ENCODE results near the gene PARM1. TPM values are rescaled to one million over a fixed set of nuclear protein-coding genes. Genes with fewer than 3 reads are reported as not detected.

The PARM1 gene
- total and polyA plus RNA-seq, 5 donors from 2014 or later = 0.10 to 0.22 TPM; not detected in 3

GRCh38 chr4:75065909-75066308 lies 133.0 kb downstream of the PARM1 start:
- no peaks in the 10 kb centered on the region for H3K4me1 Mint-ChIP-seq
- no peak overlapping the region for H3K27ac Mint-ChIP-seq
- no peak overlapping the region for H3K27ac ChIP-seq (ENCODE audit: insufficient read depth, low read length, poor library complexity, severe bottlenecking)
- no peaks in the 10 kb centered on the region for H3K36me3 ChIP-seq (ENCODE audit: control insufficient read depth, insufficient read depth, low read length)
- no peaks in the 10 kb centered on the region for H3K36me3 Mint-ChIP-seq
- DNase-seq = no peak
- H3K4me3 Mint-ChIP-seq = no peak overlapping the region
- peaks cover 0 to 5% (median 0%) of the 10 kb centered on the region in 7 donors for H3K9me3 Mint-ChIP-seq
- no peak overlapping the region for H3K4me3 ChIP-seq (ENCODE audit: low read depth, low read length)
- H3K27me3 ChIP-seq (ENCODE audit: control insufficient read depth, insufficient read depth, low read length) = no peaks in the 10 kb centered on the region
- H3K4me1 ChIP-seq (ENCODE audit: control insufficient read depth, insufficient read depth, low read length, poor library complexity, severe bottlenecking) = no peaks in the 10 kb centered on the region
- H3K9me3 ChIP-seq (ENCODE audit: control insufficient read depth in 2 of 2, low read length in 2 of 2) = no peaks in the 10 kb centered on the region
- no peaks in the 10 kb centered on the region for H3K27me3 Mint-ChIP-seq
- no peak for ATAC-seq (ENCODE audit: low read depth in 2 of 2)

GRCh38 chr4:75069493-75070074 lies 136.7 kb downstream of the PARM1 start:
- Histone ChIP-seq H3K4me3 (ENCODE audit: low read depth, low read length) (no peak overlapping the region), H3K9me3 (ENCODE audit: control insufficient read depth in 2 of 2, low read length in 2 of 2) (no peaks in the 10 kb centered on the region), H3K27me3 (ENCODE audit: control insufficient read depth, insufficient read depth, low read length) (no peaks in the 10 kb centered on the region), H3K27ac (ENCODE audit: insufficient read depth, low read length, poor library complexity, severe bottlenecking) (no peak overlapping the region), H3K4me1 (ENCODE audit: control insufficient read depth, insufficient read depth, low read length, poor library complexity, severe bottlenecking) (no peaks in the 10 kb centered on the region), H3K36me3 (ENCODE audit: control insufficient read depth, insufficient read depth, low read length) (no peaks in the 10 kb centered on the region)
- H3K4me1 Mint-ChIP-seq = no peaks in the 10 kb centered on the region
- DNase-seq (no peak), ATAC-seq (ENCODE audit: low read depth in 2 of 2) (no peak)
- peaks cover 0 to 5% (median 3%) of the 10 kb centered on the region in 7 donors for H3K9me3 Mint-ChIP-seq
- no peaks in the 10 kb centered on the region for H3K36me3 Mint-ChIP-seq
- no peak overlapping the region for H3K4me3 Mint-ChIP-seq
- H3K27me3 Mint-ChIP-seq = no peaks in the 10 kb centered on the region
- H3K27ac Mint-ChIP-seq = no peak overlapping the region

- no peaks in the 10 kb centered on the region for H3K9me3 ChIP-seq (ENCODE audit: control insufficient read depth in 2 of 2, low read length in 2 of 2)
- H3K36me3 Mint-ChIP-seq = no peaks in the 10 kb centered on the region
- ATAC-seq (ENCODE audit: low read depth in 2 of 2) = no peak
- DNase-seq = no peak
- no peaks in the 10 kb centered on the region for H3K4me1 Mint-ChIP-seq
- no peaks in the 10 kb centered on the region for H3K36me3 ChIP-seq (ENCODE audit: control insufficient read depth, insufficient read depth, low read length)
- H3K27ac ChIP-seq (ENCODE audit: insufficient read depth, low read length, poor library complexity, severe bottlenecking) = no peak overlapping the region
- no peak overlapping the region for H3K27ac Mint-ChIP-seq
- no peaks in the 10 kb centered on the region for H3K4me1 ChIP-seq (ENCODE audit: control insufficient read depth, insufficient read depth, low read length, poor library complexity, severe bottlenecking)
- no peaks in the 10 kb centered on the region for H3K27me3 ChIP-seq (ENCODE audit: control insufficient read depth, insufficient read depth, low read length)
- H3K4me3 Mint-ChIP-seq = no peak overlapping the region
- peaks cover 0 to 7% (median 4%) of the 10 kb centered on the region in 7 donors for H3K9me3 Mint-ChIP-seq
- H3K4me3 ChIP-seq (ENCODE audit: low read depth, low read length) = no peak overlapping the region
- no peaks in the 10 kb centered on the region for H3K27me3 Mint-ChIP-seq
Observed at GRCh38 chr4:75071317-75071716, 138.4 kb downstream of the PARM1 start.

GRCh38 chr4:75080888-75081287 lies 148.0 kb downstream of the PARM1 start:
- no peak for ATAC-seq (ENCODE audit: low read depth in 2 of 2)
- H3K27me3 Mint-ChIP-seq = no peaks in the 10 kb centered on the region
- no peaks in the 10 kb centered on the region for H3K27me3 ChIP-seq (ENCODE audit: control insufficient read depth, insufficient read depth, low read length)
- H3K9me3 Mint-ChIP-seq = peaks cover 0 to 4% (median 2%) of the 10 kb centered on the region in 7 donors
- H3K4me1 ChIP-seq (ENCODE audit: control insufficient read depth, insufficient read depth, low read length, poor library complexity, severe bottlenecking) = no peaks in the 10 kb centered on the region
- DNase-seq = no peak
- H3K36me3 ChIP-seq (ENCODE audit: control insufficient read depth, insufficient read depth, low read length) = no peaks in the 10 kb centered on the region
- H3K27ac ChIP-seq (ENCODE audit: insufficient read depth, low read length, poor library complexity, severe bottlenecking) = no peak overlapping the region
- H3K9me3 ChIP-seq (ENCODE audit: control insufficient read depth in 2 of 2, low read length in 2 of 2) = no peaks in the 10 kb centered on the region
- H3K27ac Mint-ChIP-seq = no peak overlapping the region
- no peak overlapping the region for H3K4me3 ChIP-seq (ENCODE audit: low read depth, low read length)
- H3K4me3 Mint-ChIP-seq = no peak overlapping the region
- no peaks in the 10 kb centered on the region for H3K36me3 Mint-ChIP-seq
- no peaks in the 10 kb centered on the region for H3K4me1 Mint-ChIP-seq

GRCh38 chr4:75081561-75081960 lies 148.6 kb downstream of the PARM1 start:
- no peaks in the 10 kb centered on the region for H3K4me1 ChIP-seq (ENCODE audit: control insufficient read depth, insufficient read depth, low read length, poor library complexity, severe bottlenecking)
- H3K9me3 ChIP-seq (ENCODE audit: control insufficient read depth in 2 of 2, low read length in 2 of 2) = no peaks in the 10 kb centered on the region
- no peaks in the 10 kb centered on the region for H3K36me3 Mint-ChIP-seq
- no peak overlapping the region for H3K4me3 ChIP-seq (ENCODE audit: low read depth, low read length)
- no peaks in the 10 kb centered on the region for H3K27me3 Mint-ChIP-seq
- ATAC-seq (ENCODE audit: low read depth in 2 of 2) (no peak), DNase-seq (no peak)
- H3K27me3 ChIP-seq (ENCODE audit: control insufficient read depth, insufficient read depth, low read length) = no peaks in the 10 kb centered on the region
- no peaks in the 10 kb centered on the region for H3K4me1 Mint-ChIP-seq
- H3K9me3 Mint-ChIP-seq = peaks cover 0 to 4% (median 2%) of the 10 kb centered on the region in 7 donors
- no peak overlapping the region for H3K27ac Mint-ChIP-seq
- H3K36me3 ChIP-seq (ENCODE audit: control insufficient read depth, insufficient read depth, low read length) = no peaks in the 10 kb centered on the region
- no peak overlapping the region for H3K4me3 Mint-ChIP-seq
- no peak overlapping the region for H3K27ac ChIP-seq (ENCODE audit: insufficient read depth, low read length, poor library complexity, severe bottlenecking)

- Mint-ChIP-seq H3K36me3 (no peaks in the 10 kb centered on the region), H3K4me1 (no peaks in the 10 kb centered on the region), H3K27me3 (no peaks in the 10 kb centered on the region), H3K9me3 (peaks cover 0 to 14% (median 2%) of the 10 kb centered on the region in 7 donors), H3K27ac (no peak overlapping the region), H3K4me3 (no peak overlapping the region)
- Histone ChIP-seq H3K36me3 (ENCODE audit: control insufficient read depth, insufficient read depth, low read length) (no peaks in the 10 kb centered on the region), H3K27me3 (ENCODE audit: control insufficient read depth, insufficient read depth, low read length) (no peaks in the 10 kb centered on the region), H3K4me1 (ENCODE audit: control insufficient read depth, insufficient read depth, low read length, poor library complexity, severe bottlenecking) (no peaks in the 10 kb centered on the region), H3K4me3 (ENCODE audit: low read depth, low read length) (no peak overlapping the region), H3K27ac (ENCODE audit: insufficient read depth, low read length, poor library complexity, severe bottlenecking) (no peak overlapping the region), H3K9me3 (ENCODE audit: control insufficient read depth in 2 of 2, low read length in 2 of 2) (no peaks in the 10 kb centered on the region)
- ATAC-seq (ENCODE audit: low read depth in 2 of 2) (no peak), DNase-seq (no peak)
Observed at GRCh38 chr4:75087416-75087815, 154.5 kb downstream of the PARM1 start.

GRCh38 chr4:75087865-75088264 lies 154.9 kb downstream of the PARM1 start:
- H3K27me3 ChIP-seq (ENCODE audit: control insufficient read depth, insufficient read depth, low read length) = no peaks in the 10 kb centered on the region
- H3K36me3 Mint-ChIP-seq = no peaks in the 10 kb centered on the region
- no peak overlapping the region for H3K27ac Mint-ChIP-seq
- no peaks in the 10 kb centered on the region for H3K9me3 ChIP-seq (ENCODE audit: control insufficient read depth in 2 of 2, low read length in 2 of 2)
- H3K36me3 ChIP-seq (ENCODE audit: control insufficient read depth, insufficient read depth, low read length) = no peaks in the 10 kb centered on the region
- H3K4me1 Mint-ChIP-seq = no peaks in the 10 kb centered on the region
- H3K9me3 Mint-ChIP-seq = peaks cover 0 to 17% (median 3%) of the 10 kb centered on the region in 7 donors
- DNase-seq = no peak
- no peaks in the 10 kb centered on the region for H3K27me3 Mint-ChIP-seq
- no peak for ATAC-seq (ENCODE audit: low read depth in 2 of 2)
- no peaks in the 10 kb centered on the region for H3K4me1 ChIP-seq (ENCODE audit: control insufficient read depth, insufficient read depth, low read length, poor library complexity, severe bottlenecking)
- no peak overlapping the region for H3K4me3 Mint-ChIP-seq
- H3K4me3 ChIP-seq (ENCODE audit: low read depth, low read length) = no peak overlapping the region
- no peak overlapping the region for H3K27ac ChIP-seq (ENCODE audit: insufficient read depth, low read length, poor library complexity, severe bottlenecking)

- no peaks in the 10 kb centered on the region for H3K36me3 ChIP-seq (ENCODE audit: control insufficient read depth, insufficient read depth, low read length)
Observed at GRCh38 chr4:75089206-75089605, 156.3 kb downstream of the PARM1 start.

More at GRCh38 chr4:75089206-75089605, 156.3 kb downstream of the PARM1 start:
- Mint-ChIP-seq H3K36me3 (no peaks in the 10 kb centered on the region), H3K4me3 (no peak overlapping the region), H3K9me3 (peaks cover 0 to 18% (median 5%) of the 10 kb centered on the region in 7 donors), H3K27me3 (no peaks in the 10 kb centered on the region), H3K4me1 (no peaks in the 10 kb centered on the region), H3K27ac (no peak overlapping the region)
- H3K4me1 ChIP-seq (ENCODE audit: control insufficient read depth, insufficient read depth, low read length, poor library complexity, severe bottlenecking) = no peaks in the 10 kb centered on the region
- ATAC-seq (ENCODE audit: low read depth in 2 of 2) (no peak), DNase-seq (no peak)
- no peak overlapping the region for H3K4me3 ChIP-seq (ENCODE audit: low read depth, low read length)
- no peak overlapping the region for H3K27ac ChIP-seq (ENCODE audit: insufficient read depth, low read length, poor library complexity, severe bottlenecking)
- no peaks in the 10 kb centered on the region for H3K9me3 ChIP-seq (ENCODE audit: control insufficient read depth in 2 of 2, low read length in 2 of 2)
- H3K27me3 ChIP-seq (ENCODE audit: control insufficient read depth, insufficient read depth, low read length) = no peaks in the 10 kb centered on the region
